IMR-90 (cell line): Measurements from ENCODE around the gene CDK6. TPM values are rescaled to one million over a fixed set of nuclear protein-coding genes. Genes with fewer than 3 reads are reported as not detected.

Experiments used
- ATAC-seq: fragments of 200-7000 bp; cut with Tn5 transposase; 2 replicates; pipeline ENCODE4 v1.9.1; 2020; ENCODE audit warnings: low read depth, mild to moderate bottlenecking, moderate library complexity
- BruUV-seq: library from RNA; stranded (reverse); fragments of 400-500 nt; replicated peaks from 2 replicates; lab custom pipeline; 2021; lab: Mats Ljungman, UMichigan
- CTCF ChIA-PET: fragments of 300-600 bp; formaldehyde crosslinking; extraction: SDS; loops from one replicate; lab custom pipeline; 2021; ENCODE audit warnings: antibody characterized with exemption; lab: Yijun Ruan, JAX
- POLR2A ChIA-PET: fragments of 300-600 bp; sonication (Branson Sonifier 250); formaldehyde crosslinking; loops from one replicate; lab custom pipeline; 2022; ENCODE audit warnings: antibody characterized with exemption; ENCODE audit not compliant: unreplicated experiment; lab: Charles Lee
- DNase-seq: peaks from one replicate; pipeline ENCODE4 v3.0.0; 2013
- H2AFZ ChIP-seq: replicated peaks from 2 replicates; pipeline ENCODE3; 2013; ENCODE audit warnings: low read length, mild to moderate bottlenecking; ENCODE audit not compliant: poor library complexity
- H2AK5ac ChIP-seq: 2 replicates; pipeline ENCODE4 v1.6.1; 2013; ENCODE audit warnings: low read depth, low read length, inconsistent platforms
- H2AK9ac ChIP-seq: replicated peaks from 2 replicates; pipeline ENCODE3; 2013; ENCODE audit warnings: mild to moderate bottlenecking, low read depth, low read length, moderate library complexity; ENCODE audit not compliant: poor library complexity
- H2BK120ac ChIP-seq: 2 replicates; pipeline ENCODE4 v1.6.1; 2013; ENCODE audit warnings: low read depth, low read length, inconsistent platforms
- H2BK15ac ChIP-seq: 3 replicates; pipeline ENCODE4 v1.6.1; 2013; ENCODE audit warnings: low read depth, low read length, inconsistent platforms
- H2BK20ac ChIP-seq: 2 replicates; pipeline ENCODE4 v1.6.1; 2013; ENCODE audit warnings: low read depth, mild to moderate bottlenecking, inconsistent platforms, low read length, moderate library complexity
- H2BK5ac ChIP-seq: 2 replicates; pipeline ENCODE4 v1.6.1; 2013; ENCODE audit warnings: mild to moderate bottlenecking, low read depth, low read length, inconsistent platforms; ENCODE audit not compliant: poor library complexity, severe bottlenecking
- H3K14ac ChIP-seq: replicated peaks from 2 replicates; pipeline ENCODE4 v1.6.1; 2013; ENCODE audit warnings: low read depth, low read length, inconsistent platforms
- H3K18ac ChIP-seq: 2 replicates; pipeline ENCODE4 v1.6.1; 2013; ENCODE audit warnings: low read depth, low read length, control low read depth
- H3K23ac ChIP-seq: 2 replicates; pipeline ENCODE4 v1.6.1; 2013; ENCODE audit warnings: low read depth, low read length, inconsistent platforms
- H3K27ac ChIP-seq: 2 replicates; pipeline ENCODE4 v1.5.1; 2013; ENCODE audit warnings: mild to moderate bottlenecking, control low read depth, low read length; ENCODE audit not compliant: insufficient read depth
- H3K27me3 ChIP-seq: 2 replicates; pipeline ENCODE4 v1.6.1; 2013; ENCODE audit warnings: low read length; ENCODE audit not compliant: control insufficient read depth, insufficient read depth
- H3K36me3 ChIP-seq: 2 replicates; pipeline ENCODE4 v1.6.1; 2013; ENCODE audit warnings: low read length, mixed read lengths; ENCODE audit not compliant: control insufficient read depth, insufficient read depth
- H3K4ac ChIP-seq: 2 replicates; pipeline ENCODE4 v1.6.1; 2013; ENCODE audit warnings: low read depth, low read length, inconsistent platforms
- H3K4me1 ChIP-seq: 2 replicates; pipeline ENCODE4 v1.6.1; 2013; ENCODE audit warnings: low read length, mixed read lengths; ENCODE audit not compliant: control insufficient read depth, insufficient read depth
- H3K4me2 ChIP-seq: 2 replicates; pipeline ENCODE4 v1.6.1; 2013; ENCODE audit warnings: low read depth, mild to moderate bottlenecking, control low read depth, low read length, moderate library complexity
- H3K4me3 ChIP-seq: 2 replicates; pipeline ENCODE4 v1.5.1; 2013; ENCODE audit warnings: low read depth, mild to moderate bottlenecking, control low read depth, low read length, moderate library complexity; ENCODE audit not compliant: insufficient read depth
- H3K56ac ChIP-seq: 2 replicates; pipeline ENCODE4 v1.6.1; 2013; ENCODE audit warnings: low read length, inconsistent platforms; ENCODE audit not compliant: insufficient read depth; ENCODE audit errors: extremely low read depth
- H3K79me1 ChIP-seq, 2 experiments: 2 replicates each; pipeline ENCODE4 v1.6.1; 2013; ENCODE audit warnings: low read length in 2 of 2, inconsistent platforms in 1 of 2, low read depth in 1 of 2
- H3K9ac ChIP-seq: 2 replicates; pipeline ENCODE4 v1.6.1; 2013; ENCODE audit warnings: low read depth, low read length, control low read depth
- H3K9me1 ChIP-seq: 2 replicates; pipeline ENCODE4 v1.6.1; 2013; ENCODE audit warnings: low read length, inconsistent platforms; ENCODE audit not compliant: insufficient read depth
- H3K9me3 ChIP-seq: 2 replicates; pipeline ENCODE4 v1.6.1; 2013; ENCODE audit warnings: low read length; ENCODE audit not compliant: control insufficient read depth, insufficient read depth
- H4K20me1 ChIP-seq: 2 replicates; pipeline ENCODE4 v1.6.1; 2013; ENCODE audit warnings: low read length, inconsistent platforms; ENCODE audit not compliant: insufficient read depth
- H4K5ac ChIP-seq: 2 replicates; pipeline ENCODE4 v1.6.1; 2013; ENCODE audit warnings: mild to moderate bottlenecking, low read depth, low read length, control low read depth
- H4K8ac ChIP-seq, 2 experiments: 2 replicates each; pipeline ENCODE4 v1.6.1; 2013; ENCODE audit warnings: low read depth in 2 of 2, low read length in 2 of 2, control low read depth in 1 of 2, inconsistent platforms in 1 of 2
- H4K91ac ChIP-seq: 2 replicates; pipeline ENCODE4 v1.6.1; 2013; ENCODE audit warnings: low read depth, low read length, inconsistent platforms; ENCODE audit not compliant: insufficient read depth
- BHLHE40 ChIP-seq: fragments of 150-350 bp; IDR thresholded peaks from 2 replicates; pipeline ENCODE4 v1.6.1; 2016; ENCODE audit warnings: mild to moderate bottlenecking, low read depth, low read length
- CEBPB ChIP-seq: IDR thresholded peaks from 2 replicates; pipeline ENCODE4 v1.6.1; 2012; ENCODE audit warnings: low read depth, low read length, improper control_type of control experiment
- CHD1 ChIP-seq: IDR thresholded peaks from 2 replicates; pipeline ENCODE4 v1.6.1; 2012; ENCODE audit warnings: low read depth, low read length, improper control_type of control experiment
- ELK1 ChIP-seq: fragments of 150-350 bp; IDR thresholded peaks from 2 replicates; pipeline ENCODE4 v1.6.1; 2016; ENCODE audit warnings: low read depth, mild to moderate bottlenecking, low read length, moderate library complexity, borderline replicate concordance
- FOS ChIP-seq: fragments of 150-350 bp; IDR thresholded peaks from 2 replicates; pipeline ENCODE4 v1.6.1; 2016; ENCODE audit warnings: low read depth, low read length
- MAFK ChIP-seq: IDR thresholded peaks from 2 replicates; pipeline ENCODE4 v1.6.1; 2012; ENCODE audit warnings: low read depth, low read length, improper control_type of control experiment
- MAZ ChIP-seq: IDR thresholded peaks from 2 replicates; pipeline ENCODE4 v1.6.1; 2012; ENCODE audit warnings: low read depth, mild to moderate bottlenecking, low read length, improper control_type of control experiment, moderate library complexity, borderline replicate concordance
- MXI1 ChIP-seq: IDR thresholded peaks from 2 replicates; pipeline ENCODE4 v1.6.1; 2012; ENCODE audit warnings: low read depth, mild to moderate bottlenecking, low read length, moderate library complexity, borderline replicate concordance
- NFE2L2 ChIP-seq: fragments of 150-350 bp; IDR thresholded peaks from 2 replicates; pipeline ENCODE4 v1.6.1; 2016; ENCODE audit warnings: low read depth, mild to moderate bottlenecking, low read length
- POLR2A ChIP-seq: IDR thresholded peaks from 2 replicates; pipeline ENCODE4 v1.6.1; 2012; ENCODE audit warnings: mild to moderate bottlenecking, low read depth, low read length
- RAD21 ChIP-seq: IDR thresholded peaks from 2 replicates; pipeline ENCODE4 v1.6.1; 2012; ENCODE audit warnings: low read length, improper control_type of control experiment
- RCOR1 ChIP-seq: IDR thresholded peaks from 2 replicates; pipeline ENCODE4 v1.6.1; 2012; ENCODE audit warnings: mild to moderate bottlenecking, low read length, improper control_type of control experiment; ENCODE audit not compliant: insufficient replicate concordance
- RFX5 ChIP-seq: IDR thresholded peaks from 2 replicates; pipeline ENCODE4 v1.8.0; 2012; ENCODE audit warnings: low read depth, mild to moderate bottlenecking, low read length, moderate library complexity
- SMC3 ChIP-seq: fragments of 150-350 bp; IDR thresholded peaks from 2 replicates; pipeline ENCODE4 v1.6.1; 2016; ENCODE audit warnings: low read depth, mild to moderate bottlenecking, antibody characterized with exemption, low read length, moderate library complexity
- USF2 ChIP-seq: fragments of 150-350 bp; IDR thresholded peaks from 2 replicates; pipeline ENCODE4 v1.6.1; 2017; ENCODE audit warnings: mild to moderate bottlenecking, antibody characterized with exemption, low read length, low read depth
- WGBS, 2 experiments: methylation state at CpG; one replicate each; pipeline versions ENCODE4 v1.1.5 to v1.1.7; 2013; ENCODE audit warnings: missing lambda C conversion rate in 2 of 2; ENCODE audit not compliant: insufficient read length in 1 of 2; ENCODE audit errors: extremely low coverage in 2 of 2; 5-methylcytosine and 5-hydroxymethylcytosine counted together
- dilution Hi-C: fragments of 300-500 bp; cut with HindIII; formaldehyde crosslinking; loops from one replicate; pipeline ENCODE4 v1.14.3; 2018; ENCODE audit warnings: low sequenced_read_pairs; ENCODE audit not compliant: unreplicated experiment
- in situ Hi-C: fragments of 300-500 bp; cut with MboI; formaldehyde crosslinking; loops from 3 replicates; pipeline ENCODE4 v1.14.3; 2019; ENCODE audit warnings: low sequenced_read_pairs, inconsistent platforms, mixed read lengths
- intact Hi-C: fragments of 100-400 bp; cut with micrococcal nuclease; formaldehyde crosslinking; loops from 2 replicates; pipeline ENCODE4 v1.10.0; 2022
- polyA plus RNA-seq, 3 experiments: library from polyadenylated mRNA; depleted of rRNA; stranded (reverse); fragments of >200 nt; gene quantifications; 2 replicates each; pipeline ENCODE4 v1.2.3, GENCODE V29; 2012; ENCODE audit warnings: low replicate concordance in 1 of 3
- total RNA-seq: library from RNA; depleted of rRNA; stranded (reverse); fragments of >200 nt; gene quantifications from 2 replicates; pipeline ENCODE4 v1.2.3, GENCODE V29; 2012

The CDK6 gene
- total and polyA plus RNA-seq, 2 of the 4 experiments (the other 2 are of a cell fraction) = 21.5 to 195 TPM

GRCh38 chr7:92840316-92840715 is 3.9 kb upstream of the CDK6 start (continued):
- no peak for TF ChIP-seq BHLHE40
- no peak for TF ChIP-seq MAFK

GRCh38 chr7:92839901-92840300 is 3.5 kb upstream of the CDK6 start:
- H4K20me1 ChIP-seq = no peaks in the 10 kb centered on the region; the same call in 1 of the 2 replicates
- no peak overlapping the region for H3K4me3 ChIP-seq
- H3K36me3 ChIP-seq = no peaks in the 10 kb centered on the region
- no peak for TF ChIP-seq RCOR1
- no peak for TF ChIP-seq FOS
- TF ChIP-seq MAFK = no peak
- no peak for TF ChIP-seq RAD21
- TF ChIP-seq NFE2L2 = no peak
- TF ChIP-seq ELK1 = no peak
- TF ChIP-seq CHD1 = no peak
- TF ChIP-seq MAZ = no peak
- TF ChIP-seq USF2 = no peak
- TF ChIP-seq RFX5 = no peak
- TF ChIP-seq CEBPB = no peak
- no peak for TF ChIP-seq POLR2A
- TF ChIP-seq MXI1 = no peak
- no peak for TF ChIP-seq SMC3
- H3K56ac ChIP-seq = no peak overlapping the region
- POLR2A ChIA-PET = no interaction called here
- H3K79me1 ChIP-seq = peaks cover 0 to 3% of the 10 kb centered on the region in 2 experiments; a peak in 1 of 4 replicates
- H2BK5ac ChIP-seq = no peak overlapping the region
- no peak overlapping the region for H3K4me2 ChIP-seq
- in situ Hi-C loops (no loop called here), intact Hi-C loops (no loop called here), dilution Hi-C loops (no loop called here)
- no peak overlapping the region for H2AK5ac ChIP-seq
- no peaks in the 10 kb centered on the region for H3K9me3 ChIP-seq
- H2AK9ac ChIP-seq = no peak overlapping the region
- H3K18ac ChIP-seq = no peak overlapping the region
- no peak overlapping the region for H4K5ac ChIP-seq
- H2AFZ ChIP-seq = no peak overlapping the region
- no peak overlapping the region for H3K27ac ChIP-seq
- no peaks in the 10 kb centered on the region for H3K27me3 ChIP-seq
- peaks cover 7% of the 10 kb centered on the region; the same call in 1 of the 2 replicates for H3K4me1 ChIP-seq
- no peak overlapping the region for H3K23ac ChIP-seq
- H2BK20ac ChIP-seq = no peak overlapping the region
- no peak overlapping the region for H2BK120ac ChIP-seq
- CTCF ChIA-PET = no interaction called here
- BruUV-seq = no TSS peak
- H3K9ac ChIP-seq = no peak overlapping the region
- H4K91ac ChIP-seq = no peak overlapping the region
- H4K8ac ChIP-seq = no peak overlapping the region
- no peak overlapping the region for H2BK15ac ChIP-seq
- H3K14ac ChIP-seq = no peak overlapping the region
- WGBS, 2 experiments = no CpG with 5 or more reads among the region's 1 CpG
- H3K9me1 ChIP-seq = peaks cover 3% of the 10 kb centered on the region; the same call in 1 of the 2 replicates
- DNase-seq = no peak
- no peak overlapping the region for H3K4ac ChIP-seq
- ATAC-seq = no peak
